ENCODE measurements around the gene CRYL1. TPM values are rescaled to one million over a fixed set of nuclear protein-coding genes. Genes with fewer than 3 reads are reported as not detected.

Gene CRYL1
- total RNA-seq, 3 donors from 2014 or later (not counting 1 experiment from before 2014, with no cell fraction given) = 13.4 to 15.8 (median 14.9) TPM

GRCh38 chr13:20514866-20515265 lies 10.8 kb downstream of the CRYL1 start:
- H3K4me3 Mint-ChIP-seq = no peak overlapping the region
- no peak overlapping the region for H3K27ac Mint-ChIP-seq
- ATAC-seq (no peak), DNase-seq (no peak)
- 64% methylated on average over 2 of the region's 2 CpGs for WGBS (ENCODE audit: insufficient coverage)
- Histone ChIP-seq H3K9me3 (ENCODE audit: control insufficient read depth, insufficient read depth, low read length) (no peaks in the 10 kb centered on the region), H3K4me1 (ENCODE audit: control insufficient read depth, insufficient read depth, low read length) (no peaks in the 10 kb centered on the region), H3K27me3 (ENCODE audit: control insufficient read depth, insufficient read depth, low read length) (no peaks in the 10 kb centered on the region), H3K4me3 (ENCODE audit: low read length) (no peak overlapping the region), H3K27ac (ENCODE audit: low read length) (no peak overlapping the region), H3K36me3 (ENCODE audit: control insufficient read depth, insufficient read depth, low read length) (peaks cover 7% of the 10 kb centered on the region)
- peaks cover 0 to 2% of the 10 kb centered on the region in 2 donors for H3K4me1 Mint-ChIP-seq
- no peak for TF ChIP-seq CTCF (IDR thresholded peaks at IDR 0.05)
- no peaks in the 10 kb centered on the region for H3K9me3 Mint-ChIP-seq
- intact Hi-C loops (cut with micrococcal nuclease) = no loop called here
- no peaks in the 10 kb centered on the region for H3K36me3 Mint-ChIP-seq
- no peaks in the 10 kb centered on the region for H3K27me3 Mint-ChIP-seq (ENCODE audit: low read depth in 2 of 2)

GRCh38 chr13:20513466-20513995 lies 12.1 kb downstream of the CRYL1 start:
- Histone ChIP-seq H3K27me3 (ENCODE audit: control insufficient read depth, insufficient read depth, low read length) (no peaks in the 10 kb centered on the region), H3K36me3 (ENCODE audit: control insufficient read depth, insufficient read depth, low read length) (peaks cover 7% of the 10 kb centered on the region), H3K4me1 (ENCODE audit: control insufficient read depth, insufficient read depth, low read length) (no peaks in the 10 kb centered on the region), H3K4me3 (ENCODE audit: low read length) (no peak overlapping the region), H3K9me3 (ENCODE audit: control insufficient read depth, insufficient read depth, low read length) (no peaks in the 10 kb centered on the region), H3K27ac (ENCODE audit: low read length) (no peak overlapping the region)
- no peak overlapping the region for H3K4me3 Mint-ChIP-seq
- WGBS (ENCODE audit: insufficient coverage) = 62% methylated on average over 3 of the region's 4 CpGs
- ATAC-seq = no peak
- H3K36me3 Mint-ChIP-seq = no peaks in the 10 kb centered on the region
- no peaks in the 10 kb centered on the region for H3K4me1 Mint-ChIP-seq
- no peaks in the 10 kb centered on the region for H3K9me3 Mint-ChIP-seq
- no peaks in the 10 kb centered on the region for H3K27me3 Mint-ChIP-seq (ENCODE audit: low read depth in 2 of 2)
- TF ChIP-seq CTCF (IDR thresholded peaks at IDR 0.05) = no peak
- intact Hi-C loops (cut with micrococcal nuclease) = no loop called here
- DNase-seq = no peak
- no peak overlapping the region for H3K27ac Mint-ChIP-seq

- Histone ChIP-seq H3K27ac (ENCODE audit: low read length) (no peak overlapping the region), H3K9me3 (ENCODE audit: control insufficient read depth, insufficient read depth, low read length) (no peaks in the 10 kb centered on the region), H3K4me1 (ENCODE audit: control insufficient read depth, insufficient read depth, low read length) (no peaks in the 10 kb centered on the region), H3K36me3 (ENCODE audit: control insufficient read depth, insufficient read depth, low read length) (peaks cover 7% of the 10 kb centered on the region), H3K4me3 (ENCODE audit: low read length) (no peak overlapping the region), H3K27me3 (ENCODE audit: control insufficient read depth, insufficient read depth, low read length) (no peaks in the 10 kb centered on the region)
- Mint-ChIP-seq H3K27ac (no peak overlapping the region), H3K4me1 (no peaks in the 10 kb centered on the region), H3K27me3 (ENCODE audit: low read depth in 2 of 2) (no peaks in the 10 kb centered on the region), H3K9me3 (no peaks in the 10 kb centered on the region), H3K4me3 (no peak overlapping the region), H3K36me3 (no peaks in the 10 kb centered on the region)
- 77% methylated on average over 10 of the region's 10 CpGs for WGBS (ENCODE audit: insufficient coverage)
- no peak for TF ChIP-seq CTCF (IDR thresholded peaks at IDR 0.05)
- intact Hi-C loops (cut with micrococcal nuclease) = no loop called here
- ATAC-seq (no peak), DNase-seq (no peak)
Measured at GRCh38 chr13:20512042-20512683, 13.5 kb downstream of the CRYL1 start.

GRCh38 chr13:20506696-20507095 lies 19.0 kb downstream of the CRYL1 start:
- Histone ChIP-seq H3K4me1 (ENCODE audit: control insufficient read depth, insufficient read depth, low read length) (no peaks in the 10 kb centered on the region), H3K4me3 (ENCODE audit: low read length) (no peak overlapping the region), H3K36me3 (ENCODE audit: control insufficient read depth, insufficient read depth, low read length) (no peaks in the 10 kb centered on the region), H3K9me3 (ENCODE audit: control insufficient read depth, insufficient read depth, low read length) (no peaks in the 10 kb centered on the region), H3K27me3 (ENCODE audit: control insufficient read depth, insufficient read depth, low read length) (no peaks in the 10 kb centered on the region), H3K27ac (ENCODE audit: low read length) (no peak overlapping the region)
- no peak for TF ChIP-seq CTCF (IDR thresholded peaks at IDR 0.05)
- Mint-ChIP-seq H3K27ac (no peak overlapping the region), H3K4me1 (no peaks in the 10 kb centered on the region), H3K4me3 (no peak overlapping the region), H3K36me3 (no peaks in the 10 kb centered on the region), H3K9me3 (no peaks in the 10 kb centered on the region), H3K27me3 (ENCODE audit: low read depth in 2 of 2) (no peaks in the 10 kb centered on the region)
- DNase-seq (no peak), ATAC-seq (no peak)
- intact Hi-C loops (cut with micrococcal nuclease) = no loop called here
- WGBS (ENCODE audit: insufficient coverage) = 85% methylated on average over 4 of the region's 4 CpGs

All from natural killer cell (primary cell).